HEK293T (cell line): Measurements from ENCODE around the gene AFAP1L2.

Experiments used
- ARNT ChIP-seq: fragments of 450-650 bp; IDR thresholded peaks from 2 replicates; pipeline ENCODE4 v1.6.1; 2017; ENCODE audit warnings: mild to moderate bottlenecking
- BHLHE40 ChIP-seq: fragments of 450-650 bp; IDR thresholded peaks from 2 replicates; pipeline ENCODE4 v1.6.1; 2016; ENCODE audit warnings: mild to moderate bottlenecking, moderate library complexity, borderline replicate concordance
- CTBP1 ChIP-seq: fragments of 450-650 bp; IDR thresholded peaks from 2 replicates; pipeline ENCODE4 v1.6.1; 2016; ENCODE audit warnings: borderline replicate concordance
- FOXM1 ChIP-seq: fragments of 450-650 bp; IDR thresholded peaks from 2 replicates; pipeline ENCODE4 v1.6.1; 2017; ENCODE audit warnings: mild to moderate bottlenecking, borderline replicate concordance
- NFRKB ChIP-seq: fragments of 450-650 bp; IDR thresholded peaks from 2 replicates; pipeline ENCODE4 v1.6.1; 2016; ENCODE audit warnings: mild to moderate bottlenecking, moderate library complexity
- SP1 ChIP-seq: fragments of 450-650 bp; IDR thresholded peaks from 2 replicates; pipeline ENCODE4 v1.6.1; 2017
- SUZ12 ChIP-seq: fragments of 450-650 bp; IDR thresholded peaks from 2 replicates; pipeline ENCODE4 v1.6.1; 2016; ENCODE audit warnings: mild to moderate bottlenecking
- TARDBP ChIP-seq: fragments of 450-650 bp; IDR thresholded peaks from 2 replicates; pipeline ENCODE4 v1.6.1; 2016
- ZNF384 ChIP-seq: fragments of 450-650 bp; IDR thresholded peaks from 2 replicates; pipeline ENCODE4 v1.6.1; 2016

DNA sequence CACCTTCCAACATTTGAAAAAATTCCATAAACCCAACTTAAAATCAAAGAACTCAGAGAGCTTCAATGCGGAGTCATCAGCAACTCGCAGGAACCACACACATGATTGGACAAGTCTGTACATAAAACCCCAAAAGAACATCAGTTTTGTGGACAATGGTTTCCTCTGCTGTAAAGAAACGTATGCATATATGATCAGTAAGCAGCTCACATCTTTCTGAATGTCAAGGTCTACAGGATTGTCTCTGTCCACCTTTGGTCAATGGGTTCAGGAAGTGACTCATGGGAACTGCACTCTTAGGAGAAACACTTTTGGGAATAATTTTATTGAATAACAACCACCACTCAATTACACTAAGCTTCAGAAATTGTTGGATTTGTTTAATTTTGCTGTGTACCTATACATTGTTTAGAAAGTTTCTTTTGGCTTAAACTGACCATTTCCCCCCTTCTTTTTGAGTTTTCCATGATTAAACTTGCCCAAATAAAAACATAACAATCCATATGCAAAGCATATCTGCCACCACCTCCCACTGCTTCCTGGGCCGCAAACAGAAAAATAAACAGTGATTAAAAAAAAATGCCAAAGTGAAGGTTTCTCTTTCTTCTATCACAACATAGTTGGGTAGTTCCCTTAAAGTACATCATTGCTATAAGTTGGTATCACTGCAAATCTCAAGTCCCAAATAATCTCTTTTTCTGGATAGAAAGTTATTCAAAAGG lies 27.3 kb upstream of the AFAP1L2 start:
- TF ChIP-seq FOXM1 (no peak), SUZ12 (no peak), ZNF384 (no peak), BHLHE40 (no peak), TARDBP (no peak), SP1 (no peak), NFRKB (no peak), ARNT (no peak), CTBP1 (no peak)
